Caco-2 (cell line): ENCODE data around the gene SLC28A3. TPM values are rescaled to one million over a fixed set of nuclear protein-coding genes. Genes with fewer than 3 reads are reported as not detected.

ENCODE experiments used
- BruUV-seq: library from RNA; stranded (reverse); fragments of 400-500 nt; replicated peaks from 2 replicates; lab custom pipeline; 2021; lab: Mats Ljungman, UMichigan
- CTCF ChIA-PET: fragments of 300-600 bp; sonication (Branson Sonifier 250); formaldehyde crosslinking; loops from one replicate; lab custom pipeline; 2022; ENCODE audit warnings: antibody characterized with exemption; lab: Charles Lee
- POLR2A ChIA-PET: fragments of 300-600 bp; sonication (Branson Sonifier 250); formaldehyde crosslinking; loops from one replicate; lab custom pipeline; 2022; ENCODE audit warnings: antibody characterized with exemption; lab: Charles Lee
- DNase-seq, 2 experiments: peaks; one replicate each; pipeline versions ENCODE4 v3.0.0 to v3.0.0-alpha.2; 2020 to 2022
- H3K27me3 ChIP-seq: replicated peaks from 2 replicates; pipeline ENCODE4 v1.6.0; 2011; ENCODE audit warnings: low read length; ENCODE audit not compliant: control insufficient read depth, insufficient read depth
- H3K36me3 ChIP-seq: 2 replicates; pipeline ENCODE4 v1.5.1; 2011; ENCODE audit warnings: low read length; ENCODE audit not compliant: control insufficient read depth, insufficient read depth
- H3K4me1 ChIP-seq: fragments of 250-450 bp; sonication (Bioruptor Pico); 2 replicates; pipeline ENCODE4 v1.5.1; 2020; ENCODE audit warnings: mild to moderate bottlenecking
- H3K4me3 ChIP-seq: 2 replicates; pipeline ENCODE4 v1.5.1; 2011; ENCODE audit warnings: low read depth, mild to moderate bottlenecking, control low read depth, low read length
- H3K9me3 ChIP-seq: fragments of 250-450 bp; sonication (Bioruptor Pico); 2 replicates; pipeline ENCODE4 v1.5.1; 2020; ENCODE audit warnings: mild to moderate bottlenecking, moderate library complexity
- H3K27ac Mint-ChIP-seq: one replicate; pipeline ENCODE4 v1.8.0; 2022; ENCODE audit warnings: mixed read lengths; ENCODE audit not compliant: unreplicated experiment
- H3K27me3 Mint-ChIP-seq: one replicate; pipeline ENCODE4 v1.8.0; 2022; ENCODE audit warnings: mixed read lengths; ENCODE audit not compliant: insufficient read depth, unreplicated experiment
- H3K36me3 Mint-ChIP-seq: one replicate; pipeline ENCODE4 v1.8.0; 2022; ENCODE audit warnings: mild to moderate bottlenecking, mixed read lengths; ENCODE audit not compliant: insufficient read depth, unreplicated experiment
- H3K4me1 Mint-ChIP-seq: one replicate; pipeline ENCODE4 v1.8.0; 2022; ENCODE audit warnings: low read depth, mixed read lengths; ENCODE audit not compliant: unreplicated experiment
- H3K4me3 Mint-ChIP-seq: one replicate; pipeline ENCODE4 v1.8.0; 2022; ENCODE audit warnings: mild to moderate bottlenecking, moderate library complexity, mixed read lengths; ENCODE audit not compliant: unreplicated experiment
- H3K9me3 Mint-ChIP-seq: one replicate; pipeline ENCODE4 v1.8.0; 2022; ENCODE audit warnings: mixed read lengths; ENCODE audit not compliant: unreplicated experiment
- CTCF ChIP-seq, 2 experiments: fragments of 200-600 bp in 1 of 2; IDR thresholded peaks; 1 replicate in 1 of 2; 2 replicates in 1 of 2; pipeline versions ENCODE4 v1.5.1 to v1.8.0; 2011 to 2022; ENCODE audit warnings: antibody characterized with exemption in 1 of 2, control low read depth in 1 of 2, inconsistent platforms in 1 of 2, low read depth in 1 of 2, low read length in 1 of 2, mild to moderate bottlenecking in 1 of 2, moderate library complexity in 1 of 2; ENCODE audit not compliant: insufficient read depth in 1 of 2, severe bottlenecking in 1 of 2, unreplicated experiment in 1 of 2
- intact Hi-C: fragments of 100-400 bp; cut with micrococcal nuclease; formaldehyde crosslinking; loops from one replicate; pipeline ENCODE4 v1.10.0; 2022; ENCODE audit not compliant: unreplicated experiment
- total RNA-seq: library from RNA; stranded (reverse); gene quantifications from 2 replicates; pipeline ENCODE4 v1.2.3, GENCODE V29; 2022

Gene SLC28A3
- total RNA-seq, 1 experiment from 2014 or later: 2.6 TPM

GRCh38 chr9:84343111-84343521, 2.6 kb upstream of the SLC28A3 start:
- peak; percentile 55 to 57 for DNase-seq
- no peaks in the 10 kb centered on the region for H3K36me3 ChIP-seq
- CTCF ChIA-PET: interaction anchor here (0.7 kb wide), 1 partner anchor 38 kb away, joined by 3 read pairs; no protein-coding TSS in a partner anchor
- TF ChIP-seq CTCF (IDR thresholded peaks at IDR 0.05; ENCODE audit: insufficient read depth in 1 of 2, low read depth in 1 of 2, low read length in 1 of 2, severe bottlenecking in 1 of 2, unreplicated experiment in 1 of 2): no peak
- POLR2A ChIA-PET: interaction anchor here (0.5 kb wide), 1 partner anchor 57 kb away, joined by 7 read pairs; no protein-coding TSS in a partner anchor
- H3K4me3 ChIP-seq: no peak overlapping the region
- Mint-ChIP-seq H3K4me3 (no peak overlapping the region), H3K9me3 (no peaks in the 10 kb centered on the region), H3K4me1 (no peaks in the 10 kb centered on the region), H3K27ac (no peak overlapping the region), H3K36me3 (no peaks in the 10 kb centered on the region), H3K27me3 (no peaks in the 10 kb centered on the region)
- no peaks in the 10 kb centered on the region for H3K9me3 ChIP-seq
- peaks cover 9% of the 10 kb centered on the region for H3K4me1 ChIP-seq
- H3K27me3 ChIP-seq: no peaks in the 10 kb centered on the region
- BruUV-seq: no TSS peak
- intact Hi-C loops: no loop called here

- TF ChIP-seq CTCF (IDR thresholded peaks at IDR 0.05; ENCODE audit: insufficient read depth in 1 of 2, low read depth in 1 of 2, low read length in 1 of 2, severe bottlenecking in 1 of 2, unreplicated experiment in 1 of 2): no peak
- Histone ChIP-seq H3K9me3 (no peaks in the 10 kb centered on the region), H3K27me3 (no peaks in the 10 kb centered on the region), H3K4me1 (peaks cover 9% of the 10 kb centered on the region), H3K36me3 (no peaks in the 10 kb centered on the region), H3K4me3 (no peak overlapping the region)
- no peak overlapping the region for H3K27ac Mint-ChIP-seq
- ChIA-PET CTCF (no interaction called here), POLR2A (no interaction called here)
- no peaks in the 10 kb centered on the region for H3K27me3 Mint-ChIP-seq
- BruUV-seq: TSS peak; percentile 63
- no peak for DNase-seq
- no peaks in the 10 kb centered on the region for H3K4me1 Mint-ChIP-seq
- intact Hi-C loops: no loop called here
- H3K4me3 Mint-ChIP-seq: peak overlapping the region; percentile 31
- H3K36me3 Mint-ChIP-seq: no peaks in the 10 kb centered on the region
- no peaks in the 10 kb centered on the region for H3K9me3 Mint-ChIP-seq
Measured at GRCh38 chr9:84339962-84340361, 596 bp downstream of the SLC28A3 start.

DNA sequence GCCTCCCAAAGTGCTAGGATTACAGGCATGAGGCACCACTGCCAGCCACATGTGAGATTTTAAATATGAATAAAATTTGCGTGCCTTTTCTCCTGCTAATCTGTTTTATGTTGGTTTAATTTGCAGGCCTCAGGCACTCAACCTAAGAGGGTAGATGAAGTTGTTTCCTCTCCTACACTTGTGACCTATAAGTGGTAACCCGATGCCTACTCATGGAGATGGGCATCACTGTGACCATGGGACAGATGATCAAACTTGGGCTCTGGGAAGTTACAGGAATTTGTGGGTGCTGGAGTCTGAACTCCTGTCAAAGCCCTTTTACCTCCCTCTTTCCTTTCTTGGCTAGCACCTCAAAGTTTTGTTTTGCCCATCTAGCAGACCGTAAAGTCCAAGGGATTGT, 1.1 kb downstream of the SLC28A3 start:
- Histone ChIP-seq H3K4me3 (no peak overlapping the region), H3K4me1 (peaks cover 9% of the 10 kb centered on the region), H3K9me3 (no peaks in the 10 kb centered on the region), H3K27me3 (no peaks in the 10 kb centered on the region), H3K36me3 (no peaks in the 10 kb centered on the region)
- no peak overlapping the region for H3K27ac Mint-ChIP-seq
- intact Hi-C loops: no loop called here
- POLR2A ChIA-PET: no interaction called here
- no peak for DNase-seq
- no peaks in the 10 kb centered on the region for H3K4me1 Mint-ChIP-seq
- H3K9me3 Mint-ChIP-seq: no peaks in the 10 kb centered on the region
- CTCF ChIA-PET: no interaction called here
- no peaks in the 10 kb centered on the region for H3K36me3 Mint-ChIP-seq
- BruUV-seq: no TSS peak
- no peaks in the 10 kb centered on the region for H3K27me3 Mint-ChIP-seq
- no peak for TF ChIP-seq CTCF (IDR thresholded peaks at IDR 0.05; ENCODE audit: insufficient read depth in 1 of 2, low read depth in 1 of 2, low read length in 1 of 2, severe bottlenecking in 1 of 2, unreplicated experiment in 1 of 2)
- H3K4me3 Mint-ChIP-seq: peak overlapping the region; percentile 31
